Uterus (tissue), 4 donors: ENCODE data around the gene TTLL8. TPM values are rescaled to one million over a fixed set of nuclear protein-coding genes. Genes with fewer than 3 reads are reported as not detected.

Source experiments
- DNase-seq, 2 donors: peaks; one replicate each; pipeline ENCODE4 v3.0.0-alpha.2; 2019 to 2020
- H3K27ac ChIP-seq, 2 donors: fragments of 200-600 bp; sonication (generic); 1 replicate in 1 of 2; 2 replicates in 1 of 2; pipeline ENCODE4 v1.5.1; 2016 to 2018
- H3K27me3 ChIP-seq, 2 donors: fragments of 200-600 bp; sonication (generic); one replicate each; pipeline ENCODE4 v1.5.1; 2018 to 2019; ENCODE audit warnings: control low read depth in 1 of 2
- H3K36me3 ChIP-seq, 2 donors: fragments of 200-600 bp; sonication (generic); one replicate each; pipeline ENCODE4 v1.5.1; 2019; ENCODE audit warnings: control low read depth in 1 of 2
- H3K4me1 ChIP-seq, 2 donors: fragments of 200-600 bp; sonication (generic); one replicate each; pipeline ENCODE4 v1.5.1; 2018 to 2019; ENCODE audit warnings: control low read depth in 1 of 2
- H3K4me3 ChIP-seq, 2 donors: fragments of 200-600 bp; sonication (generic); 1 replicate in 1 of 2; 2 replicates in 1 of 2; pipeline ENCODE4 v1.5.1; 2018 to 2019; ENCODE audit warnings: mild to moderate bottlenecking in 1 of 2
- H3K9me3 ChIP-seq, 2 donors: fragments of 200-600 bp; sonication (generic); one replicate each; pipeline ENCODE4 v1.5.1; 2019; ENCODE audit warnings: control low read depth in 1 of 2
- POLR2A ChIP-seq, 2 donors: fragments of 450-650 bp; IDR thresholded peaks; one replicate each; pipeline ENCODE4 v1.6.1; 2016; ENCODE audit warnings: antibody characterized with exemption in 2 of 2, mild to moderate bottlenecking in 1 of 2, moderate library complexity in 1 of 2
- intact Hi-C: fragments of 100-400 bp; cut with DNase I; formaldehyde crosslinking; loops from one replicate; pipeline ENCODE4 v1.15.1; 2023; ENCODE audit warnings: low total_unique reads
- total RNA-seq, 4 donors: library from RNA; depleted of rRNA in 3 of 4; stranded (reverse); fragments of >200 nt in 3 of 4; gene quantifications; one replicate each; pipeline versions ENCODE4 v1.1.0 to v1.2.4, GENCODE V29; 2014 to 2023
- TF ChIP-seq, protein P1 (sequence below), 4 experiments: fragments of 200-600 bp in 2 of 4; fragments of 450-650 bp in 2 of 4; sonication (generic) in 2 of 4; IDR thresholded peaks; one replicate each; pipeline ENCODE4 v1.5.1; 2016 to 2019; ENCODE audit warnings: antibody characterized with exemption in 4 of 4, mild to moderate bottlenecking in 2 of 4, moderate library complexity in 1 of 4
- donor health status: DM: yes; HTN: yes; CAD: no.

TTLL8 gene
- total RNA-seq, 4 donors from 2014 or later: not detected

DNA sequence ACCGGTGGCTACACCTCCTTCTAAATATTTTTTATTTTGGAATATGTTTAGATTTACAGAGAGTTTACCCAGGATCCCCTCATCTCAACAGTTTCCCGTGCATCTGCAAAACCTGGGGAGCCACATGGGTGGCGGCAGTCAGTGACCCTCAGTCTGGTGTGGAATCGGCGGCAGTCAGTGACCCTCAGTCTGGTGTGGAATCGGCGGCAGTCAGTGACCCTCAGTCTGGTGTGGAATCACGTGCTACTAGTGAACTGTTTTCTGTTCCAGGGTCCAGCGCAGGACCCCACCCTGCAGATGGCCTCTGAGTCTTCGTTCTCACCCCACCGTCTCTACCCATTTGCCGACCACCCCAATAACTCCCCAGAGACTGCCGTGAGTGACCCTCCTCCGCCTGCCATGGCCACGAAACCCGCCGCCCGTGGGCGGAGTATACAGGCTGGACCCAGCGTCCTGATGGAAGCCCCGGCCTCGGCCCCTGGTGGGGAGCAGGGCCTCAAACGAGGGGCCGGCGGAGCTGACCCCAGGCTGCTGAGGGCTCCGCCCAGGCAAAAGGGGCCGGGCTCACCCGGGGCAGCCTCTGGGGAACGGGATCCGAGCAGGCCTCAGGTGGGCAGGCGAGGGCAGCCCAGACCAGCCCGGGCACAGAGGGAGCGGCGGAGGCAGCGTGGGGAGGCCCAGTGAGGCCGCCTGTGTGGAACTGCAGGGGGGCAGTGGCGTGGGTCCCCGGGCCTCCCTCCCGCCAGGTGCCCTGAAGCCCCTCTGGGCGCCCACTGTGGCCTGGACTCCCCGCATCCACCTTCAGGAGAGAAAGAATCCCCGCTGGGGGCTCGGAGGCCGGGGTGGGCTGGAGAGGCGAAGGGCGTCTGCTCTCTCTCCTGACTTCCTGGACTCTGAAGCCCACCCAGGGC lies 48.1 kb downstream of the TTLL8 start:
- Histone ChIP-seq H3K9me3 (no peaks in the 10 kb centered on the region), H3K4me1 (peaks cover 0 to 10% of the 10 kb centered on the region in 2 donors), H3K27ac (no peak overlapping the region), H3K4me3 (no peak overlapping the region), H3K36me3 (no peaks in the 10 kb centered on the region), H3K27me3 (peaks cover 24 to 33% of the 10 kb centered on the region in 2 donors)
- intact Hi-C loops: no loop called here
- no peak for TF ChIP-seq POLR2A (IDR thresholded peaks at IDR 0.05)
- TF ChIP-seq, protein P1, sequence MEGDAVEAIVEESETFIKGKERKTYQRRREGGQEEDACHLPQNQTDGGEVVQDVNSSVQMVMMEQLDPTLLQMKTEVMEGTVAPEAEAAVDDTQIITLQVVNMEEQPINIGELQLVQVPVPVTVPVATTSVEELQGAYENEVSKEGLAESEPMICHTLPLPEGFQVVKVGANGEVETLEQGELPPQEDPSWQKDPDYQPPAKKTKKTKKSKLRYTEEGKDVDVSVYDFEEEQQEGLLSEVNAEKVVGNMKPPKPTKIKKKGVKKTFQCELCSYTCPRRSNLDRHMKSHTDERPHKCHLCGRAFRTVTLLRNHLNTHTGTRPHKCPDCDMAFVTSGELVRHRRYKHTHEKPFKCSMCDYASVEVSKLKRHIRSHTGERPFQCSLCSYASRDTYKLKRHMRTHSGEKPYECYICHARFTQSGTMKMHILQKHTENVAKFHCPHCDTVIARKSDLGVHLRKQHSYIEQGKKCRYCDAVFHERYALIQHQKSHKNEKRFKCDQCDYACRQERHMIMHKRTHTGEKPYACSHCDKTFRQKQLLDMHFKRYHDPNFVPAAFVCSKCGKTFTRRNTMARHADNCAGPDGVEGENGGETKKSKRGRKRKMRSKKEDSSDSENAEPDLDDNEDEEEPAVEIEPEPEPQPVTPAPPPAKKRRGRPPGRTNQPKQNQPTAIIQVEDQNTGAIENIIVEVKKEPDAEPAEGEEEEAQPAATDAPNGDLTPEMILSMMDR (IDR thresholded peaks at IDR 0.05): no peak
- no peak for DNase-seq

DNA sequence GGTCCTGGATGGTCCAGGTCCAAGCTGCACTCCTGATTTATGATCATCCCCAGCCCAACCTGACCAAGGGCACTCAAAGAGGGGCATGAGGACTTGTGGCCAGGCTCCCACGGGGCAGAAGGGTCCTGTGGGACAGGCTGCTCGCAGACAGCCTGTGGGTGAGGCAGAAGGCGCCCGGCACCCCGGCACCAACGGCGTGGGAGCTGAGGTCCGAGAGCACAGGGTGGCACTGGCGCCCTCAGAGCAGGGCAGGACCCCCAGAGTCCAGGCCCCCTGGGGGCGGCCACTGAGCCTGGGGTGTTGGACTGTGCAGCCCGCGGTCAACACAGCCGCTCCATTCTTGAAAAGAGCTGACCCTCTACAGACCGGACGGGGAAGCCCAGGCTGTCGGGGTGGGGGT lies 48.8 kb downstream of the TTLL8 start:
- intact Hi-C loops: no loop called here
- H3K4me1 ChIP-seq: peaks cover 0 to 6% of the 10 kb centered on the region in 2 donors

DNA sequence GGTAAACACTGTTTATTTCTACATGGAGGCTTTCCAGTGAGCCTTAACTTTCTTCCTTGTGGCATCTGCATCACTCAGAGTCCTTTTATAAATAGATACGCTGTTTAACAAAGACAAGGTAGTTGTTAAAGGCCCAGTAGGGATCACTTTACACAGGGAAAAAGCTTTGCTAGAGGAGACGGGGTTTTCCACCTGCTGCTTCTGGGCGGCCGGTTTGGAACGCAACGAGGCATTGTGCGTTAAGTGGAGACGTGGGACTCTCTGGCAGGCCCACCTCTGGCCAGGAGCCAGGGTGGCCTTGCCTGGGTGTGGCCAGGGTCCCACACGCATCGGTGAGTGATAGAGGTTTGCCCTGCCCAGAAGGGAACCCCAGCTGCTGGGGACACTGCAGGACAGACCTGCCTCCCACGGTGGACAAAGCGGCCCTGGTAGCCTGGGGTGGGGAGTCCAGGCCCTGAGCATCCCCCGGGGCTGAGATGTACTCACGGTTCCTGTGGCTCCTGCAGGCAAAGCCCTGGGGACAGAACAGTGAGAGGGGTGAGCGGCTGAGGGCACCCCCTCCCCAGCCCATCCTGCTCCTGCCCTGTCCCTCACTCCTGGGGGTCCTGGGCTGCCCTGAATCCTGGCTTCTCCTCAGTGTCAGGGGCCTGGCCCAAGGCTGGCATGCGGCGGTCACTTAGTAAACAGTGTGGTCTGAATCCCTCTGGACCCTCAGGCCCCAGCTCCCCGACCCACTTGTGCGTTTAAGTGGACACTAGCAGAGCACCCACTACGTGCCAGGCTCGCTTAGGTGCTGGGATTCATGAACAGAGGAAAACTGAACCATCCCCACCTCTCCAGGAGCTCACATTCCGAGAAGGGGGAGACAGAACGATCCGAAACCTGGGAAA lies 49.7 kb downstream of the TTLL8 start:
- no peak for DNase-seq
- Histone ChIP-seq H3K27me3 (peaks cover 13 to 21% of the 10 kb centered on the region in 2 donors), H3K36me3 (no peaks in the 10 kb centered on the region), H3K9me3 (no peaks in the 10 kb centered on the region), H3K4me1 (peaks cover 0 to 6% of the 10 kb centered on the region in 2 donors), H3K27ac (no peak overlapping the region), H3K4me3 (no peak overlapping the region)
- TF ChIP-seq POLR2A (IDR thresholded peaks at IDR 0.05): no peak
- TF ChIP-seq, protein P1 (IDR thresholded peaks at IDR 0.05): no peak
- intact Hi-C loops: no loop called here

More for the DNA sequence above, 48.8 kb downstream of the TTLL8 start:
- no peak for DNase-seq
- Histone ChIP-seq H3K4me3 (no peak overlapping the region), H3K27ac (no peak overlapping the region), H3K36me3 (no peaks in the 10 kb centered on the region), H3K9me3 (no peaks in the 10 kb centered on the region), H3K27me3 (peaks cover 18 to 28% of the 10 kb centered on the region in 2 donors)
- no peak for TF ChIP-seq POLR2A (IDR thresholded peaks at IDR 0.05)
- TF ChIP-seq, protein P1 (IDR thresholded peaks at IDR 0.05): no peak

DNA sequence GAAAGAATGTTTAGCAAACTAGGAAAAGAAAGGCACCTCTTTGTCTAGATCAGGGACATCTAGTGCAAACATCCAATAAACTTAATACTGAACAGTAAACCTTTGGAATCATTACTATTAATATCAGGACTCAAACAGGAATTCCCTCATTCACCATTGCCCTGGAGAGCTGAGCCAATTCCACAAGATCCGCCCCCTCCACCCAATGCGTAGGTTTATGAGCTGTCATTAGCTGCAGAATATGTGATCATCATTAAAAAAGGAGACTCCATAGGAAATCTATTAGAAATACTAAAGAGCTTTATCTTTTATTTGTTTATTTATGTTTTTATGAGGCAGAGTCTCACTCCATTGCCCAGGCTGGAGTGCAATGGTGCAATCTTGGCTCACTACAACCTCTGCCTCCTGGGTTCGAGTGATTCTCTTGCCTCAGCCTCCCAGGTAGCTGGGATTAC lies 51.0 kb downstream of the TTLL8 start:
- no peak overlapping the region for H3K27ac ChIP-seq
- DNase-seq: no peak
- H3K4me3 ChIP-seq: no peak overlapping the region
- H3K27me3 ChIP-seq: peaks cover 13 to 17% of the 10 kb centered on the region in 2 donors
- H3K4me1 ChIP-seq: peaks cover 0 to 6% of the 10 kb centered on the region in 2 donors
- intact Hi-C loops: no loop called here
- H3K9me3 ChIP-seq: no peaks in the 10 kb centered on the region
- no peak for TF ChIP-seq POLR2A (IDR thresholded peaks at IDR 0.05)
- TF ChIP-seq, protein P1 (IDR thresholded peaks at IDR 0.05): no peak
- H3K36me3 ChIP-seq: no peaks in the 10 kb centered on the region
